ENCODE measurements around the gene ATP5PF.
"Not testable (repeated sequence)": the region's sequence is repeated elsewhere in the genome, so short reads cannot be mapped to it uniquely, and the experiment has no call there.

DNA sequence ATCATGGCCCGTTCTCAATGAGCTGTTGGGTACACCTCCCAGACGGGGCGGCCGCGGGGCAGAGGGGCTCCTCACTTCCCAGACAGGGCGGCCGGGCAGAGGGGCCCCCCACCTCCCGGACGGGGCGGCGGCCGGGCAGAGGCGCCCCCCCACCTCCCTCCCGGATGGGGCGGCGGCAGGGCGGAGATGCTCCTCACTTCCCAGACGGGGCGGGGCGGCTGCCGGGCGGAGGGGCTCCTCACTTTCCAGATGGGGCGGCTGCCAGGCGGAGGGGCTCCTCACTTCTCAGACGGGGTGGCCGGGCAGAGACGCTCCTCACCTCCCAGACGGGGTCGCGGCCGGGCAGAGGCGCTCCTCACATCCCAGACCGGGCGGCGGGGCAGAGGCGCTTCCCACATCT is 39.2 kb downstream of the ATP5PF start:
- TF ChIP-seq CTCF (conservative IDR thresholded peaks at IDR 0.05; ENCODE audit: low read depth, low read length); BHLHE40 (IDR thresholded peaks at IDR 0.05; ENCODE audit: low read depth, low read length); NFE2L2 (IDR thresholded peaks at IDR 0.05; ENCODE audit: low read depth, low read length); POLR2A (IDR thresholded peaks at IDR 0.05; ENCODE audit: low read depth, low read length); MXI1 (IDR thresholded peaks at IDR 0.05; ENCODE audit: borderline replicate concordance, low read depth, low read length); MAFK (IDR thresholded peaks at IDR 0.05; ENCODE audit: low read depth, low read length); RAD21 (IDR thresholded peaks at IDR 0.05; ENCODE audit: low read length); MAZ (IDR thresholded peaks at IDR 0.05; ENCODE audit: borderline replicate concordance, low read depth, low read length); SMC3 (IDR thresholded peaks at IDR 0.05; ENCODE audit: low read depth, low read length); RCOR1 (IDR thresholded peaks at IDR 0.05; ENCODE audit: insufficient replicate concordance, low read length): not testable (repeated sequence)
- TF ChIP-seq, protein P1, sequence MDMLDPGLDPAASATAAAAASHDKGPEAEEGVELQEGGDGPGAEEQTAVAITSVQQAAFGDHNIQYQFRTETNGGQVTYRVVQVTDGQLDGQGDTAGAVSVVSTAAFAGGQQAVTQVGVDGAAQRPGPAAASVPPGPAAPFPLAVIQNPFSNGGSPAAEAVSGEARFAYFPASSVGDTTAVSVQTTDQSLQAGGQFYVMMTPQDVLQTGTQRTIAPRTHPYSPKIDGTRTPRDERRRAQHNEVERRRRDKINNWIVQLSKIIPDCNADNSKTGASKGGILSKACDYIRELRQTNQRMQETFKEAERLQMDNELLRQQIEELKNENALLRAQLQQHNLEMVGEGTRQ (IDR thresholded peaks at IDR 0.05; ENCODE audit: low read depth, low read length) = not testable (repeated sequence)
- TF ChIP-seq, protein P2, sequence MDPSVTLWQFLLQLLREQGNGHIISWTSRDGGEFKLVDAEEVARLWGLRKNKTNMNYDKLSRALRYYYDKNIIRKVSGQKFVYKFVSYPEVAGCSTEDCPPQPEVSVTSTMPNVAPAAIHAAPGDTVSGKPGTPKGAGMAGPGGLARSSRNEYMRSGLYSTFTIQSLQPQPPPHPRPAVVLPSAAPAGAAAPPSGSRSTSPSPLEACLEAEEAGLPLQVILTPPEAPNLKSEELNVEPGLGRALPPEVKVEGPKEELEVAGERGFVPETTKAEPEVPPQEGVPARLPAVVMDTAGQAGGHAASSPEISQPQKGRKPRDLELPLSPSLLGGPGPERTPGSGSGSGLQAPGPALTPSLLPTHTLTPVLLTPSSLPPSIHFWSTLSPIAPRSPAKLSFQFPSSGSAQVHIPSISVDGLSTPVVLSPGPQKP (IDR thresholded peaks at IDR 0.05; ENCODE audit: borderline replicate concordance, low read depth, low read length) = not testable (repeated sequence)

Measured in IMR-90 (cell line).